WTC11 (cell line): ENCODE measurements around the gene KAZALD1. TPM values are rescaled to one million over a fixed set of nuclear protein-coding genes. Genes with fewer than 3 reads are reported as not detected.

Experiments
- ATAC-seq: fragments of 200-7000 bp; cut with Tn5 transposase; 2 replicates; pipeline ENCODE4 v1.10.0; 2021; ENCODE audit warnings: mild to moderate bottlenecking, moderate library complexity
- CTCF ChIA-PET: fragments of 300-600 bp; sonication (Branson Sonifier 250); formaldehyde crosslinking; loops from one replicate; lab custom pipeline; 2021; ENCODE audit warnings: antibody characterized with exemption; lab: Charles Lee
- POLR2A ChIA-PET: fragments of 350-600 bp; sonication (Branson Sonifier 250); formaldehyde crosslinking; loops from one replicate; lab custom pipeline; 2021; ENCODE audit warnings: antibody characterized with exemption; lab: Charles Lee
- DNase-seq: peaks from one replicate; pipeline ENCODE4 v3.0.0; 2021; ENCODE audit warnings: low spot score
- H3K27ac Mint-ChIP-seq: 2 replicates; pipeline ENCODE4 v1.8.0; 2021; ENCODE audit warnings: mixed read lengths
- H3K27me3 Mint-ChIP-seq: 2 replicates; pipeline ENCODE4 v1.8.0; 2021; ENCODE audit warnings: low read depth, mild to moderate bottlenecking, moderate library complexity, mixed read lengths
- H3K36me3 Mint-ChIP-seq: 2 replicates; pipeline ENCODE4 v1.8.0; 2021; ENCODE audit warnings: mixed read lengths
- H3K4me1 Mint-ChIP-seq: 2 replicates; pipeline ENCODE4 v1.8.0; 2022; ENCODE audit warnings: mixed read lengths
- H3K4me3 Mint-ChIP-seq: 2 replicates; pipeline ENCODE4 v1.8.0; 2021; ENCODE audit warnings: mild to moderate bottlenecking, moderate library complexity, mixed read lengths
- H3K9me3 Mint-ChIP-seq: 2 replicates; pipeline ENCODE4 v1.8.0; 2021; ENCODE audit warnings: mixed read lengths
- ARID4B ChIP-seq: sonication (generic); formaldehyde crosslinking; IDR thresholded peaks from 2 replicates; pipeline ENCODE4 v1.8.0; 2023; ENCODE audit warnings: missing genetic modification reagents, mild to moderate bottlenecking, borderline replicate concordance
- EMX1 ChIP-seq: fragments of 250-450 bp; sonication (Bioruptor Pico); IDR thresholded peaks from 2 replicates; pipeline ENCODE4 v1.8.0; 2021; ENCODE audit warnings: mild to moderate bottlenecking
- JAZF1 ChIP-seq: fragments of 250-450 bp; sonication (Bioruptor Pico); IDR thresholded peaks from 2 replicates; pipeline ENCODE4 v1.9.0; 2021; ENCODE audit warnings: moderate library complexity, mild to moderate bottlenecking, inconsistent platforms
- NR3C1 ChIP-seq: sonication (generic); formaldehyde crosslinking; conservative IDR thresholded peaks from 2 replicates; pipeline ENCODE4 v1.8.1; 2023; ENCODE audit warnings: low read depth, mild to moderate bottlenecking, missing genetic modification reagents
- OVOL2 ChIP-seq: fragments of 250-450 bp; sonication (Bioruptor Pico); IDR thresholded peaks from 2 replicates; pipeline ENCODE4 v1.9.0; 2021; ENCODE audit warnings: mild to moderate bottlenecking, borderline replicate concordance
- SMAD4 ChIP-seq: sonication (generic); formaldehyde crosslinking; IDR thresholded peaks from 2 replicates; pipeline ENCODE4 v1.8.0; 2022; ENCODE audit warnings: mild to moderate bottlenecking, missing genetic modification reagents
- TEAD1 ChIP-seq: sonication (generic); formaldehyde crosslinking; IDR thresholded peaks from 2 replicates; pipeline ENCODE4 v1.8.0; 2022; ENCODE audit warnings: mild to moderate bottlenecking, missing genetic modification reagents
- USF2 ChIP-seq: sonication (generic); formaldehyde crosslinking; IDR thresholded peaks from 2 replicates; pipeline ENCODE4 v1.8.1; 2023; ENCODE audit warnings: mild to moderate bottlenecking, missing genetic modification reagents, moderate library complexity
- ZNF232 ChIP-seq: sonication (generic); formaldehyde crosslinking; IDR thresholded peaks from 2 replicates; pipeline ENCODE4 v1.8.0; 2022; ENCODE audit warnings: mild to moderate bottlenecking, missing genetic modification reagents
- ZNF423 ChIP-seq: fragments of 250-450 bp; sonication (Bioruptor Pico); IDR thresholded peaks from 2 replicates; pipeline ENCODE4 v2.1.2; 2022; ENCODE audit warnings: mild to moderate bottlenecking, moderate library complexity
- total RNA-seq: library from RNA; stranded (reverse); gene quantifications from 3 replicates; pipeline ENCODE4 v1.2.3, GENCODE V29; 2021
- TF ChIP-seq, protein P1 (sequence below): sonication (generic); formaldehyde crosslinking; IDR thresholded peaks from 2 replicates; pipeline ENCODE4 v1.8.0; 2022; ENCODE audit warnings: mild to moderate bottlenecking, missing genetic modification reagents
- TF ChIP-seq, protein P2 (sequence below): fragments of 200-600 bp; IDR thresholded peaks from 2 replicates; pipeline ENCODE4 v1.8.0; 2022; ENCODE audit warnings: antibody characterized with exemption
- TF ChIP-seq, protein P3 (sequence below): fragments of 250-450 bp; sonication (Bioruptor Pico); IDR thresholded peaks from 2 replicates; pipeline ENCODE4 v1.8.0; 2021; ENCODE audit warnings: mild to moderate bottlenecking
- TF ChIP-seq, protein P4 (sequence below): sonication (generic); formaldehyde crosslinking; IDR thresholded peaks from 2 replicates; pipeline ENCODE4 v1.8.0; 2022; ENCODE audit warnings: mild to moderate bottlenecking, missing genetic modification reagents
- TF ChIP-seq, protein P5 (sequence below): fragments of 250-450 bp; sonication (Bioruptor Pico); IDR thresholded peaks from 2 replicates; pipeline ENCODE4 v1.9.0; 2021; ENCODE audit warnings: mild to moderate bottlenecking

KAZALD1 gene
- total RNA-seq, 1 experiment from 2014 or later, result 19.2 TPM

DNA sequence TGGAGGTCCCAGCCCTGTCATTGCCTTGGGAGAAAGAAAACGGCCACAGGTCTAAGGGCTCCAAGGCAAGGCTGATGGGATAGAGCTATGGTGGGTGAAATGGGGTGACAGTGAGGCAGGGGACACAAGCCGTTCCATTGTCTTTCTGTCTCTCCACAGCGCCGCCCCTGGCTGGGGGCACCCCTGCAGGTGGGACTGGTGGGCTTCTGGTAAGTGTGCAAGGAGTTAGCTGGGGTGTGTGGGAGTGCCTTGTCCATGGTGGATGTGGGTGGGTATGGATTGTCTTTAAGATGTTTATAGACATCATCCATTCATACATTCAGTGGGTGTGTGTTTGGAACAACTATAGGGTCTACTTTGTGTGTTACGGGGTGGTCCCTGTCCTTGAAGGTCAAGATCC lies 23.3 kb upstream of the KAZALD1 start:
- ChIA-PET POLR2A (no interaction called here), CTCF (interaction anchor here (0.6 to 9.7 kb wide), 19 partner anchors 8 to 250 kb away, joined by 3 to 143 read pairs (median 5); partner anchors contain the start of genes KAZALD1, MRPL43 and TWNK)
- Mint-ChIP-seq H3K9me3 (no peaks in the 10 kb centered on the region), H3K27ac (no peak overlapping the region), H3K4me3 (no peak overlapping the region), H3K36me3 (no peaks in the 10 kb centered on the region), H3K4me1 (peaks cover 15% of the 10 kb centered on the region), H3K27me3 (peaks cover 43% of the 10 kb centered on the region)
- ATAC-seq (0 out of 2 replicates have a peak, but pooled peaks have one; percentile 3), DNase-seq (peak; percentile 71)
- TF ChIP-seq, protein P1, sequence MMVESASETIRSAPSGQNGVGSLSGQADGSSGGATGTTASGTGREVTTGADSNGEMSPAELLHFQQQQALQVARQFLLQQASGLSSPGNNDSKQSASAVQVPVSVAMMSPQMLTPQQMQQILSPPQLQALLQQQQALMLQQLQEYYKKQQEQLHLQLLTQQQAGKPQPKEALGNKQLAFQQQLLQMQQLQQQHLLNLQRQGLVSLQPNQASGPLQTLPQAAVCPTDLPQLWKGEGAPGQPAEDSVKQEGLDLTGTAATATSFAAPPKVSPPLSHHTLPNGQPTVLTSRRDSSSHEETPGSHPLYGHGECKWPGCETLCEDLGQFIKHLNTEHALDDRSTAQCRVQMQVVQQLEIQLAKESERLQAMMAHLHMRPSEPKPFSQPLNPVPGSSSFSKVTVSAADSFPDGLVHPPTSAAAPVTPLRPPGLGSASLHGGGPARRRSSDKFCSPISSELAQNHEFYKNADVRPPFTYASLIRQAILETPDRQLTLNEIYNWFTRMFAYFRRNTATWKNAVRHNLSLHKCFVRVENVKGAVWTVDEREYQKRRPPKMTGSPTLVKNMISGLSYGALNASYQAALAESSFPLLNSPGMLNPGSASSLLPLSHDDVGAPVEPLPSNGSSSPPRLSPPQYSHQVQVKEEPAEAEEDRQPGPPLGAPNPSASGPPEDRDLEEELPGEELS, result no peak
- TF ChIP-seq NR3C1 (CRISPR knock-in tag) (no peak), TEAD1 (no peak)
- TF ChIP-seq, protein P2, sequence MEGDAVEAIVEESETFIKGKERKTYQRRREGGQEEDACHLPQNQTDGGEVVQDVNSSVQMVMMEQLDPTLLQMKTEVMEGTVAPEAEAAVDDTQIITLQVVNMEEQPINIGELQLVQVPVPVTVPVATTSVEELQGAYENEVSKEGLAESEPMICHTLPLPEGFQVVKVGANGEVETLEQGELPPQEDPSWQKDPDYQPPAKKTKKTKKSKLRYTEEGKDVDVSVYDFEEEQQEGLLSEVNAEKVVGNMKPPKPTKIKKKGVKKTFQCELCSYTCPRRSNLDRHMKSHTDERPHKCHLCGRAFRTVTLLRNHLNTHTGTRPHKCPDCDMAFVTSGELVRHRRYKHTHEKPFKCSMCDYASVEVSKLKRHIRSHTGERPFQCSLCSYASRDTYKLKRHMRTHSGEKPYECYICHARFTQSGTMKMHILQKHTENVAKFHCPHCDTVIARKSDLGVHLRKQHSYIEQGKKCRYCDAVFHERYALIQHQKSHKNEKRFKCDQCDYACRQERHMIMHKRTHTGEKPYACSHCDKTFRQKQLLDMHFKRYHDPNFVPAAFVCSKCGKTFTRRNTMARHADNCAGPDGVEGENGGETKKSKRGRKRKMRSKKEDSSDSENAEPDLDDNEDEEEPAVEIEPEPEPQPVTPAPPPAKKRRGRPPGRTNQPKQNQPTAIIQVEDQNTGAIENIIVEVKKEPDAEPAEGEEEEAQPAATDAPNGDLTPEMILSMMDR, result peak; percentile 29

GRCh38 chr10:101040061-101040460 lies 21.7 kb upstream of the KAZALD1 start:
- peaks cover 18% of the 10 kb centered on the region for H3K4me1 Mint-ChIP-seq
- no peak for TF ChIP-seq OVOL2
- TF ChIP-seq TEAD1, result no peak
- no peak for TF ChIP-seq SMAD4 (CRISPR knock-in tag)
- TF ChIP-seq, all 79 proteins: peak for 0
- H3K36me3 Mint-ChIP-seq, result no peaks in the 10 kb centered on the region
- H3K27me3 Mint-ChIP-seq, result peaks cover 44% of the 10 kb centered on the region
- ATAC-seq (no peak), DNase-seq (no peak)
- ChIA-PET CTCF (interaction anchor here (1.0 to 9.7 kb wide), 12 partner anchors 9 to 531 kb away, joined by 3 to 143 read pairs (median 18); partner anchors contain the start of genes KAZALD1, LZTS2, PDZD7 and SFXN3), POLR2A (no interaction called here)
- H3K4me3 Mint-ChIP-seq, result no peak overlapping the region
- H3K27ac Mint-ChIP-seq, result no peak overlapping the region
- H3K9me3 Mint-ChIP-seq, result no peaks in the 10 kb centered on the region

DNA sequence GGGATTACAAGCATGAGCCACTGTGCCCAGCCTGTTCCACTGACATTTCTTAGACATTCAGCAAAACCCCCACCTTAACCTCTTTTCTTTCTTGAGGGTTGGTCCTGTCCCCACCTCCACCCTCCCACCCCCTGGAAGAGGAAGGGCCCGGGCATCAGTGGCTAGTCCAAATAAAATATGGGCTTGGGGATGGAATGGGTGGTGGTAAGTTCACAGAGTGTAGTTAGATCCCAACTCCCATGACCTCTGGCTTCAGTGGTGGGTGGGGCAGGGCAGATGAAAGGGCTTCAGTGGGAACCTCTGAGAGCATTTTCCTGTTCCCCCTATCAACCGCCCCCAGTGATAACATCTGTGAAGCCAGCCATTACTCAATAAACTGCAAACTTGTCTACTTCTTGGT lies 20.9 kb upstream of the KAZALD1 start:
- POLR2A ChIA-PET, result interaction anchor here (0.6 to 0.7 kb wide), 2 partner anchors 31 to 35 kb away, joined by 4 to 9 read pairs; no protein-coding TSS in a partner anchor
- CTCF ChIA-PET, result interaction anchor here (0.6 to 9.7 kb wide), 32 partner anchors 9 to 1762 kb away, joined by 3 to 143 read pairs (median 6); partner anchors contain the start of genes KAZALD1, LZTS2, PDZD7 and SEMA4G
- H3K4me1 Mint-ChIP-seq, result peaks cover 18% of the 10 kb centered on the region
- peaks cover 52% of the 10 kb centered on the region for H3K27me3 Mint-ChIP-seq
- no peaks in the 10 kb centered on the region for H3K36me3 Mint-ChIP-seq
- no peak overlapping the region for H3K4me3 Mint-ChIP-seq
- H3K9me3 Mint-ChIP-seq, result no peaks in the 10 kb centered on the region
- no peak for ATAC-seq
- no peak overlapping the region for H3K27ac Mint-ChIP-seq
- no peak for DNase-seq
- no peak for TF ChIP-seq ARID4B (CRISPR knock-in tag)
- TF ChIP-seq, protein P3, sequence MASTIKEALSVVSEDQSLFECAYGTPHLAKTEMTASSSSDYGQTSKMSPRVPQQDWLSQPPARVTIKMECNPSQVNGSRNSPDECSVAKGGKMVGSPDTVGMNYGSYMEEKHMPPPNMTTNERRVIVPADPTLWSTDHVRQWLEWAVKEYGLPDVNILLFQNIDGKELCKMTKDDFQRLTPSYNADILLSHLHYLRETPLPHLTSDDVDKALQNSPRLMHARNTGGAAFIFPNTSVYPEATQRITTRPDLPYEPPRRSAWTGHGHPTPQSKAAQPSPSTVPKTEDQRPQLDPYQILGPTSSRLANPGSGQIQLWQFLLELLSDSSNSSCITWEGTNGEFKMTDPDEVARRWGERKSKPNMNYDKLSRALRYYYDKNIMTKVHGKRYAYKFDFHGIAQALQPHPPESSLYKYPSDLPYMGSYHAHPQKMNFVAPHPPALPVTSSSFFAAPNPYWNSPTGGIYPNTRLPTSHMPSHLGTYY (CRISPR knock-in tag), result no peak
- TF ChIP-seq, protein P1, result no peak
- no peak for TF ChIP-seq USF2 (CRISPR knock-in tag)
- no peak for TF ChIP-seq EMX1
- TF ChIP-seq, protein P4, sequence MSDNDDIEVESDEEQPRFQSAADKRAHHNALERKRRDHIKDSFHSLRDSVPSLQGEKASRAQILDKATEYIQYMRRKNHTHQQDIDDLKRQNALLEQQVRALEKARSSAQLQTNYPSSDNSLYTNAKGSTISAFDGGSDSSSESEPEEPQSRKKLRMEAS (CRISPR knock-in tag), result no peak
- TF ChIP-seq, protein P5, sequence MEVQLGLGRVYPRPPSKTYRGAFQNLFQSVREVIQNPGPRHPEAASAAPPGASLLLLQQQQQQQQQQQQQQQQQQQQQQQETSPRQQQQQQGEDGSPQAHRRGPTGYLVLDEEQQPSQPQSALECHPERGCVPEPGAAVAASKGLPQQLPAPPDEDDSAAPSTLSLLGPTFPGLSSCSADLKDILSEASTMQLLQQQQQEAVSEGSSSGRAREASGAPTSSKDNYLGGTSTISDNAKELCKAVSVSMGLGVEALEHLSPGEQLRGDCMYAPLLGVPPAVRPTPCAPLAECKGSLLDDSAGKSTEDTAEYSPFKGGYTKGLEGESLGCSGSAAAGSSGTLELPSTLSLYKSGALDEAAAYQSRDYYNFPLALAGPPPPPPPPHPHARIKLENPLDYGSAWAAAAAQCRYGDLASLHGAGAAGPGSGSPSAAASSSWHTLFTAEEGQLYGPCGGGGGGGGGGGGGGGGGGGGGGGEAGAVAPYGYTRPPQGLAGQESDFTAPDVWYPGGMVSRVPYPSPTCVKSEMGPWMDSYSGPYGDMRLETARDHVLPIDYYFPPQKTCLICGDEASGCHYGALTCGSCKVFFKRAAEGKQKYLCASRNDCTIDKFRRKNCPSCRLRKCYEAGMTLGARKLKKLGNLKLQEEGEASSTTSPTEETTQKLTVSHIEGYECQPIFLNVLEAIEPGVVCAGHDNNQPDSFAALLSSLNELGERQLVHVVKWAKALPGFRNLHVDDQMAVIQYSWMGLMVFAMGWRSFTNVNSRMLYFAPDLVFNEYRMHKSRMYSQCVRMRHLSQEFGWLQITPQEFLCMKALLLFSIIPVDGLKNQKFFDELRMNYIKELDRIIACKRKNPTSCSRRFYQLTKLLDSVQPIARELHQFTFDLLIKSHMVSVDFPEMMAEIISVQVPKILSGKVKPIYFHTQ (CRISPR knock-in tag), result no peak
- no peak for TF ChIP-seq JAZF1 (CRISPR knock-in tag)
- TF ChIP-seq ZNF423 (CRISPR knock-in tag), result no peak
- TF ChIP-seq ZNF232 (CRISPR knock-in tag), result no peak
